ENCODE results near the gene CPA3.

CPA3 gene

GRCh38 chr3:148878095-148878494, 13.0 kb downstream of the CPA3 start:
- H3K4me3 ChIP-seq (ENCODE audit: low read depth, low read length), result no peak overlapping the region
- no peak for TF ChIP-seq CTCF (IDR thresholded peaks at IDR 0.05; ENCODE audit: borderline replicate concordance, insufficient read depth, low read depth, low read length)

- TF ChIP-seq CTCF (IDR thresholded peaks at IDR 0.05; ENCODE audit: borderline replicate concordance, insufficient read depth, low read depth, low read length), result no peak
- H3K4me3 ChIP-seq (ENCODE audit: low read depth, low read length), result no peak overlapping the region
Measured at GRCh38 chr3:148879256-148879655, 14.2 kb downstream of the CPA3 start.

GRCh38 chr3:148880681-148881080, 15.6 kb downstream of the CPA3 start:
- no peak overlapping the region for H3K4me3 ChIP-seq (ENCODE audit: low read depth, low read length)
- no peak for TF ChIP-seq CTCF (IDR thresholded peaks at IDR 0.05; ENCODE audit: borderline replicate concordance, insufficient read depth, low read depth, low read length)

GRCh38 chr3:148881286-148881685, 16.2 kb downstream of the CPA3 start:
- no peak for TF ChIP-seq CTCF (IDR thresholded peaks at IDR 0.05; ENCODE audit: borderline replicate concordance, insufficient read depth, low read depth, low read length)
- no peak overlapping the region for H3K4me3 ChIP-seq (ENCODE audit: low read depth, low read length)

GRCh38 chr3:148882288-148882687, 17.2 kb downstream of the CPA3 start:
- no peak for TF ChIP-seq CTCF (IDR thresholded peaks at IDR 0.05; ENCODE audit: borderline replicate concordance, insufficient read depth, low read depth, low read length)
- H3K4me3 ChIP-seq (ENCODE audit: low read depth, low read length), result no peak overlapping the region

GRCh38 chr3:148883163-148883562, 18.1 kb downstream of the CPA3 start:
- no peak overlapping the region for H3K4me3 ChIP-seq (ENCODE audit: low read depth, low read length)
- no peak for TF ChIP-seq CTCF (IDR thresholded peaks at IDR 0.05; ENCODE audit: borderline replicate concordance, insufficient read depth, low read depth, low read length)

- H3K4me3 ChIP-seq (ENCODE audit: low read depth, low read length), result no peak overlapping the region
- TF ChIP-seq CTCF (IDR thresholded peaks at IDR 0.05; ENCODE audit: borderline replicate concordance, insufficient read depth, low read depth, low read length), result no peak
Measured at GRCh38 chr3:148884261-148884660, 19.2 kb downstream of the CPA3 start.

Data from GM12875 (cell line).